Amygdala (tissue), 56 donors: Measurements from ENCODE around the gene TMEM52.
"Not testable (repeated sequence)": the region's sequence is repeated elsewhere in the genome, so short reads cannot be mapped to it uniquely, and the experiment has no call there.

ENCODE experiments used
- DNase-seq, 56 donors: peaks; one replicate each; lab custom pipeline; 2025; lab: John Stamatoyannopoulos, UW

The TMEM52 gene

DNA sequence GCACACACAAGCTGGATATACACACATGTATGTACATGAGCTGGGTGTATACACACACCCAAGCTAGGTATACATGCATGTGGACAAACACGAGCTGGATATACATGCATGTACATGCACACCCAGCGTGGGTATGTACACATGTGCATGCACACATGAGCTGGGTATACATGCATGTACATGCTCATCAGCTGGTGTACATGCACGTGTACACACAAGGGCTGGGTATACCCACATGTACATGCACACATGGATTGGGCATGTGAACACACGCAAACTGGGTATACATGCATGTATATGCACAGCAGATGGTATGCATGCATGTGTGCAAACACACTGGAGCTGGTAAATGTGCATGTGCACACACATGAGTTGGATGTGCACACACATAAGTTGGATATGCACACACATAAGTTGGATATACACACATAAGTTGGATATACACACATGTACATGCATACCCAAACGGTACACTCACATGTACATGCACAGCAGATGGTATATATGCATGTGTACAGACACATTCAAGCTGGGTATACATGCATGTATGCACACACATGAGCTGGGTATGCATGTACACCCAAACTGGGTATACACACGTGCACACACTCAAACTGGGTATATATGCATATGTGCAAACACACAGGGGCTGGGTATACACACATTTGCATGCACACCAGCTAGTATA lies 20.7 kb downstream of the TMEM52 start:
- no peak for DNase-seq

DNA sequence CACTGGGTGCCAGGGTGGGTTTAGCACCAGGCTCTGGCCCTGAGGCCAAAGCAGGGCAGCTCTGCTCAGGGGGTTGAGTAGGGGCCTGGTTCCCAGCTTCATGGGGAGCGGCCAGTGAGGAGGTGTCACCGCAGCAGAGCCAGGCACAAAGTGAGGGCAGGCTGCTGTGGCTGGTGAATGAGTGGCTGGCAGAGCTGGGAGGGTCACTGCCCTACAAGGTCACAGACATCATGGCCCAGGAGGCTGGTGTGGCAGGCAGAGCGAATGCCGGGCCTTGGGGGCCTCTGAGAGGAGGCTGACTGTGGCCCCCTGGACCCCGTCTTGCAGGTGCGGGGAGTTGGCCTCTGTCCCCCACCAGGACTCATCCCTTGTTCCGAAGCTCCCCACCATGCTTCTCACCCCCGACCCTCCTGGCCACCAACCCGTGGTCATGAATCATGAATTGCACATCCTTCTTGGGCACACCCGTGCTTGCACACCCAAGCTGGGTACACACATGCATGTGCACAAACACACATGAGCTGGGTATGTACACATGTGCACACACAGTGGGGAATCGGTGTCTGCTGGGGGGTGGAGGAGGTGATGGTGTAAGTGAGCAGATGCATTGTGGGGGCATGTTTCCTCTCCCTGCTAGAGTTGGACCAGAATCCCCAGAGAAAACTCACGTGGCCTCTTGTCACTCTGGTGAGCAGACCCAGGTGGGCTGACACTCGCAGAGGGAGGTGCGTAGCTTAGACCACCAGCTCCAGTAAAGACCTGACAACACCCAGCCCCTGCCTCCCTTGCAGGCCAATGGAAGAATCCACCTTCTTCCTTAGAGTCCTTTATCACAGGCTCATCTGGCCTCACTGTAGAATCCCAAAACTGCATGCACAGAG lies 23.4 kb downstream of the TMEM52 start:
- no peak for DNase-seq

- no peak for DNase-seq
These were observed 24.0 kb downstream of the TMEM52 start for GRCh38 chr1:1895060-1895418.

- no peak for DNase-seq
These were observed 24.6 kb downstream of the TMEM52 start for GRCh38 chr1:1894354-1895059.

- no peak for DNase-seq
These were observed 25.1 kb downstream of the TMEM52 start for GRCh38 chr1:1893997-1894353.

DNA sequence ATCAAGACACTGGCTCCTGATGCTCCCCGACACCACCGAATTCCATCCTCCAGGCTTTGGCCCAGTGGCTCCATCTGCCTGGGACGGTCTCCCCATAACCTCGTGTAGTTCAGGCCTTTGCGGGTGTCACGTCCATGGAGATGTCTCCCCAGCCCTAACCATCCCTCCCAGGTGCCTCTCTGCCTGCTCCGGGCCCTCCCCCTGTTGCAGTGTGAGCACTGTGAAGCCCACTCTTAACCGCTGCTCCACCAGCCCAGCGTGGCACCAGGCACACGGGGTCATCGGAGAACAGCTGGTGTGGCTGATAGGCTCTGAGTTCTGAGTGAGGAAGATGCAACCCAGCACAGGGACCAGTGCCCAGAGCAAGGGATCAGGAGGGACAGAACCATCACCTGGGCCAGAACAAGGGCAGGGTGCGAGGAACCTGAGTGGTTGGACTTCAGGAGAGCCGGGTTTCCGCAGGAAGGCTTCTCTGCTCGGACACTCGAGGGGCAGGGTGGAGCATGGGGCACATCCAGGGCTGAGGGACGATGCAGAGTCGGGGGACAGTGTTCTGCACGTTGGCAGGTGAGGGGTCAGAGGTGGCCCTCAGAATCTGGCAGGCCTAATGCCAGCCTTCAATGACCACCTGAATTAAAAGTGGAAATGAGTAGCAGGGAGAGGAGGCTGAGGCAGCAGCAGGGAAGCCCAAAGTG lies 25.6 kb downstream of the TMEM52 start:
- no peak for DNase-seq

DNA sequence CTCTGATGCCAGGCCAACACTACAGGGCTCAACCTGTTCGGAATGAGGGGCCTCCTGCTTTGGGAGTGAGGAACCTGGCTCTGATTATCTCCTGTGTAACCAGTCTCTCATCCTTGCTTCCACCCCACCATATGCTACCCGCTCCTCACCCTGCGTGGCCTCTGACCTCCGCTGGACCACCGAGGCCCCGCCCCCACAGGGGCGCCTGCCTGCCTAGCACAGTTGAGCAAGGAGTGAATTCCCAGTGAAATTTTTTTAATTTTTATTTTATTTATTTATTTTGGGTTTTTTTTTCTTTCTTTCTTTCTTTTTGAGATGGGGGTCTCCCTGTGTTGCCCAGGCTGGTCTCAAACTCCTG lies 26.3 kb downstream of the TMEM52 start:
- DNase-seq, result no peak

DNA sequence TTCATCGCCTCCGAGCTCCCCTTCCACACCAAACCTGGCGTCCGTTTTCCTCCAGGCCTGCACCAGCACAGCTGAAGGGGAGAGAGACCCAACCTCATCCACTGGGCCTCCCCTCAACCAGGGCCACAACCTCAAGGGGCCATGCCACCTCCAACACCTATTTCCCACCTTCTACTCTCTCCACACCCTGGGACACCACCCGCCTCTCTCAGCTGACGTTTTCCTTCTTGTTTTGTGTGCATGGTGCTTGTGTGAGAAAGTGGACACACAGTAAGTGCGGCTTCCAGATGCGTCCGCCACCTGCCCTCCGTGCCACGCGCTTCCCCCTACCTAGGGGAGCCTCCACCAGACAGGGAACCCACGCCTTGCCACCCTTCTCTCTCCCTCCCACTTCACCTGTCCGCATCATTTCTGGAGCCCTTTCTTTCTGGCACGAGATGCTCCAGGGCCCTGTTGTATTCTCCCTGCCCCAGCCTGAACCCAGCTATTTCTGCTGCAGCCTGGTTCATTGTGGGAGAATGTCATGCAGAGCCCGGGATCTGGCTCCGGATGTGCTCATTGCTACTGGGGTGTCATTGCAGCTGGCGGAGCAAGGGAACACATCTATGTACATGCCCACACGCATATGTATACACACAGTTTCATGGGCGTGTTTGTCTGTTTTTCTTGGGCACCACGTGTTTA lies 26.9 kb downstream of the TMEM52 start:
- no peak for DNase-seq

GRCh38 chr1:1891349-1892078 lies 27.6 kb downstream of the TMEM52 start:
- DNase-seq, result peak in 32 of 56 donors; percentile 42 to 90 (median 75)

DNA sequence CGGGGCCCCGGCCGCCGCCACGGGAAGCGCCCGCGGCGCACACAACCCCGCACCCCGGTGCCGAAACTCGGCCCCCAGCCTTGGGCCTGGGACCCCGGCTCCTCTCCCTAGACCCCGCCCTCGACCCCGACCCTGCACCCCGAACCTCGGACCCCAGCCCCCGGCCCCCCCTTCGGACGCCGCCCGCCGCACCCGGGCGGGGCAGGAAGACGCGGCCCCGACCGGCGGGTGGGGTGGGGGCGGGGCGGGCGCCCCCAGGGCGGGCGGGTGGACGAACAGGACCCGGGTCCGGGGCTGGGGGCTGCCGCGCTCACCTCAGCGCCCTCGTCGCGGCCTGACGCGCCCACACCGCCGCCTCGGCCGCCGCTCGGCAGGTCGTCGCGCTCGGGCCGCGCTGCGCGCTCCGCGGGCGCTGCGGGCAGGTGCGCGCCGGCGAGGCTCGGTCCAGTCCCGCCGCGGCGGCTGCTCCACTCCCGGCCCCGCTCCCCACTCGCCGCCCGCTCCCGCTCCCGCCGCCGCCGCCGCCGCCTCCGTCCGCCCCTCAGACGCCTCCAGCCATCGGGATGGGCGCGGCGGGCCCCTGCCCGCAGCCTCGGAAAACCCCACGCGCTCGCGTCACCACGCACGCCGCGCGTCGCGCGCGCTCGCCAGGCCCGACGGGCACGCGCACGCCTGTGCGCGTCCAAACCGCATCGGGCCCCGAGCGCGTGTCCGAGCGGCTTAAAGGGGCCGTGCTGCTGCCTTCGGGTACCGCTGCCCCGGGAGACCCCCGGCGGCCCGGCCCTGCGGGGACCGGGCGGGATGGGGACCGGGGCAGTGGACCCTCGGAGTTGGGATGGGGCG lies 28.4 kb downstream of the TMEM52 start, which contains the start of gene GNB1:
GNB1 (minus strand) TSS at position 582 of the 843 bp plus-strand sequence. CDS start 65,634 bp downstream, outside the sequence.
- DNase-seq, result peak in 54 of 56 donors; percentile 26 to 90 (median 78)

DNA sequence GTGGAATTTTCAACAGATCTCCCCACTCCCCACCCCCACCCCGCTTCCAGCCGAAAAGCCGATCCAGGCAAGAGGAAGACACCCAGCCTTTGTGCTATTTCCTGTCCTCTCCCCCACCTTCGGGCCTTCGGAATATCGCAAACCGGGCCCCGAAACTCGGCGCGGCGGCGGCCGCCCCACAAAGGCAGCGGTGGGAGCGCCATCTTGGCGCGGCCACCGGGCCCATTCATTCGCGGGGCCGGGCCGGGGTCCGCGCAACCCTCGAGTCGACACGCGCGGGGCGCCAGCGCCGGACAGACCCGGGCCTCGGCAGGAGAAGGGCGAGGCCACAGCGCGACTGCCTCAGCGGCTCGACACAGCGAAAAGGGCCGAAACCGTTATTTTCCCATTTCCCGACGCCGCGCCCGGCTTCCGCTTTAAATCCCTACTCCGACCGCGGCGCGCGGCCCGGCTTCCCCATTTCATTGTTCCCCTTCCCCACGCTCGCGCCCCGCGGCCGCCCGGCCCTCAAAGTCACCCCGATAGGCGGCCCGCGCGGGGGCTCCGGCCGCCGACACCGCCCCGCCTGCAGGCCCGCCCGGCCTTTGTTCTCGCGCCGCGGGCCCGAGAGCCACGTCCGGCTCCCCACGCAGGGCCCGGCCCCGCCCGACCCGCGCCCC lies 29.1 kb downstream of the TMEM52 start:
- peak in 15 of 56 donors; percentile 20 to 59 (median 42) for DNase-seq

DNA sequence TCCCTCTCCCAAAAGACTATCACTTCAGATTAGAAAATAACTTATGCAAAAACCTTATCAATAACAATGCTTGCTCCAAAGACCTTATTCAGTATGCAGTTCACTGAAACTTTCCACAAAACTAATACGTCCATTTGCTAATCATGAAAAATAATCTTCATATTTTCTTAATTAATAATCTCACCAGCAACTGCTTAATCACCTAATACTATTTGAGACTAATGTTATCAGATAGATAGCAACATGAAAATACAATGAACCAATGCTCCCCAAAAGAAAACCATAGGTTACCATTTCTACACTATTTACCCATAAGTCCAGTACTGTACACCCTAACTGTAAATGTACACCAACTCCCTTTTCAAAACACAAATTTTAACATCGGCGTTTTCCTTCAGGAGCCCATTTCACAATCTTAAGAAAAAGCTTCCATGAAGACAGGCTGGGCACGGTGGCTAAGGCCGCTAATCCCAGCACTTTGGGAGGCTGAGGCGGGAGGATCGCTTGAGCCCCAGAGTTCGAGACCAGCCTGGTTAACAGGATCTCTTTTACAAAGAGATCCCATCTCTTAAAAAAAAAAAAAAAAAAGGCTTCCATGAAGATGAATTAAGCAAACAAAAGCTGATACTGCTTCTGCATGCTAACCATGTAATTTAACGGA lies 29.9 kb downstream of the TMEM52 start:
- DNase-seq, result no peak

DNA sequence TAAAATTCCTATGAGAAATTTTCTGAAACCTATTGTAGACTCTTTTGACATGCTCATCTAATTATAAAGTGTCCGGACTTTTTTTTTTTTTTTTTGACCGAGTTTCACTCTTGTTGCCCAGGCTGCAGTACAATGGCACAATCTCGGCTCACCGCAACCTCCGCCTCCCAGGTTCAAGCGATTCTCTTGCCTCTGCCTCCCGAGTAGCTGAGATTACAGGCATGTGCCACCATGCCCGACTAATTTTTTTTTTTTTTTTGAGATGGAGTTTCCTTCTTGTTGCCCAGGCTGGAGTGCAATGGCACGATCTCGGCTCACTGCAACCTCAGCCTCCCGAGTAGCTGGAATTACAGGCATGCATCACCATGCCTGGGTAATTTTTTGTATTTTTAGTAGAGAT lies 35.2 kb downstream of the TMEM52 start:
- not testable (repeated sequence) for DNase-seq

GRCh38 chr1:1883092-1883873 lies 35.8 kb downstream of the TMEM52 start:
- no peak for DNase-seq

DNA sequence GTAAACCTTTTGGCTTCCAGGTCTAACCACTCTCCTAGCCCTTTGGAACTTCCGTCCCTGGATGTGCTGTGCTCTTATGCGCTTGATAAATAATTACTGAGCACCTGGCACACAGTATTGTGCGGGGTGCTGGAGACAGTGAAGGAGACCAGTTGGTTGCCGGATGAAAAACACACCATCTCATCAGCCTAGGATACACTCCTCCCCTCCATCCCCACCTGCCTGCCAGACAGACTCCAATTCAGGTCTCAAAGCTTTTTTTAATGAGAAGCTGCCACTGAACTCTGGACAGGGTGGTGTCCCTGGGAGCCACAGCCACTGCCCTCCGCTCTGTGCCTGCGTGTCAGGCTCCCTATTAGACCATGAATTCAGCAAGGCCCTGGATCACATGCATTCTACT lies 37.4 kb downstream of the TMEM52 start:
- DNase-seq, result no peak

- DNase-seq, result no peak
These were observed 38.3 kb downstream of the TMEM52 start for GRCh38 chr1:1880617-1881312.
